IMR-90 (cell line): ENCODE results near the gene MYEOV. TPM values are rescaled to one million over a fixed set of nuclear protein-coding genes. Genes with fewer than 3 reads are reported as not detected.

Experiments used
- ATAC-seq: fragments of 200-7000 bp; cut with Tn5 transposase; 2 replicates; pipeline ENCODE4 v1.9.1; 2020; ENCODE audit warnings: low read depth, mild to moderate bottlenecking, moderate library complexity
- BruUV-seq: library from RNA; stranded (reverse); fragments of 400-500 nt; replicated peaks from 2 replicates; lab custom pipeline; 2021; lab: Mats Ljungman, UMichigan
- CTCF ChIA-PET: fragments of 300-600 bp; formaldehyde crosslinking; extraction: SDS; loops from one replicate; lab custom pipeline; 2021; ENCODE audit warnings: antibody characterized with exemption; lab: Yijun Ruan, JAX
- POLR2A ChIA-PET: fragments of 300-600 bp; sonication (Branson Sonifier 250); formaldehyde crosslinking; loops from one replicate; lab custom pipeline; 2022; ENCODE audit warnings: antibody characterized with exemption; ENCODE audit not compliant: unreplicated experiment; lab: Charles Lee
- DNase-seq: peaks from one replicate; pipeline ENCODE4 v3.0.0; 2013
- H2AFZ ChIP-seq: replicated peaks from 2 replicates; pipeline ENCODE3; 2013; ENCODE audit warnings: low read length, mild to moderate bottlenecking; ENCODE audit not compliant: poor library complexity
- H2AK5ac ChIP-seq: 2 replicates; pipeline ENCODE4 v1.6.1; 2013; ENCODE audit warnings: low read depth, low read length, inconsistent platforms
- H2AK9ac ChIP-seq: replicated peaks from 2 replicates; pipeline ENCODE3; 2013; ENCODE audit warnings: mild to moderate bottlenecking, low read depth, low read length, moderate library complexity; ENCODE audit not compliant: poor library complexity
- H2BK120ac ChIP-seq: 2 replicates; pipeline ENCODE4 v1.6.1; 2013; ENCODE audit warnings: low read depth, low read length, inconsistent platforms
- H2BK15ac ChIP-seq: 3 replicates; pipeline ENCODE4 v1.6.1; 2013; ENCODE audit warnings: low read depth, low read length, inconsistent platforms
- H2BK20ac ChIP-seq: 2 replicates; pipeline ENCODE4 v1.6.1; 2013; ENCODE audit warnings: low read depth, mild to moderate bottlenecking, inconsistent platforms, low read length, moderate library complexity
- H2BK5ac ChIP-seq: 2 replicates; pipeline ENCODE4 v1.6.1; 2013; ENCODE audit warnings: mild to moderate bottlenecking, low read depth, low read length, inconsistent platforms; ENCODE audit not compliant: poor library complexity, severe bottlenecking
- H3K14ac ChIP-seq: replicated peaks from 2 replicates; pipeline ENCODE4 v1.6.1; 2013; ENCODE audit warnings: low read depth, low read length, inconsistent platforms
- H3K18ac ChIP-seq: 2 replicates; pipeline ENCODE4 v1.6.1; 2013; ENCODE audit warnings: low read depth, low read length, control low read depth
- H3K23ac ChIP-seq: 2 replicates; pipeline ENCODE4 v1.6.1; 2013; ENCODE audit warnings: low read depth, low read length, inconsistent platforms
- H3K27ac ChIP-seq: 2 replicates; pipeline ENCODE4 v1.5.1; 2013; ENCODE audit warnings: mild to moderate bottlenecking, control low read depth, low read length; ENCODE audit not compliant: insufficient read depth
- H3K27me3 ChIP-seq: 2 replicates; pipeline ENCODE4 v1.6.1; 2013; ENCODE audit warnings: low read length; ENCODE audit not compliant: control insufficient read depth, insufficient read depth
- H3K36me3 ChIP-seq: 2 replicates; pipeline ENCODE4 v1.6.1; 2013; ENCODE audit warnings: low read length, mixed read lengths; ENCODE audit not compliant: control insufficient read depth, insufficient read depth
- H3K4ac ChIP-seq: 2 replicates; pipeline ENCODE4 v1.6.1; 2013; ENCODE audit warnings: low read depth, low read length, inconsistent platforms
- H3K4me1 ChIP-seq: 2 replicates; pipeline ENCODE4 v1.6.1; 2013; ENCODE audit warnings: low read length, mixed read lengths; ENCODE audit not compliant: control insufficient read depth, insufficient read depth
- H3K4me2 ChIP-seq: 2 replicates; pipeline ENCODE4 v1.6.1; 2013; ENCODE audit warnings: low read depth, mild to moderate bottlenecking, control low read depth, low read length, moderate library complexity
- H3K4me3 ChIP-seq: 2 replicates; pipeline ENCODE4 v1.5.1; 2013; ENCODE audit warnings: low read depth, mild to moderate bottlenecking, control low read depth, low read length, moderate library complexity; ENCODE audit not compliant: insufficient read depth
- H3K56ac ChIP-seq: 2 replicates; pipeline ENCODE4 v1.6.1; 2013; ENCODE audit warnings: low read length, inconsistent platforms; ENCODE audit not compliant: insufficient read depth; ENCODE audit errors: extremely low read depth
- H3K79me1 ChIP-seq, 2 experiments: 2 replicates each; pipeline ENCODE4 v1.6.1; 2013; ENCODE audit warnings: low read length in 2 of 2, inconsistent platforms in 1 of 2, low read depth in 1 of 2
- H3K9ac ChIP-seq: 2 replicates; pipeline ENCODE4 v1.6.1; 2013; ENCODE audit warnings: low read depth, low read length, control low read depth
- H3K9me1 ChIP-seq: 2 replicates; pipeline ENCODE4 v1.6.1; 2013; ENCODE audit warnings: low read length, inconsistent platforms; ENCODE audit not compliant: insufficient read depth
- H3K9me3 ChIP-seq: 2 replicates; pipeline ENCODE4 v1.6.1; 2013; ENCODE audit warnings: low read length; ENCODE audit not compliant: control insufficient read depth, insufficient read depth
- H4K20me1 ChIP-seq: 2 replicates; pipeline ENCODE4 v1.6.1; 2013; ENCODE audit warnings: low read length, inconsistent platforms; ENCODE audit not compliant: insufficient read depth
- H4K5ac ChIP-seq: 2 replicates; pipeline ENCODE4 v1.6.1; 2013; ENCODE audit warnings: mild to moderate bottlenecking, low read depth, low read length, control low read depth
- H4K8ac ChIP-seq, 2 experiments: 2 replicates each; pipeline ENCODE4 v1.6.1; 2013; ENCODE audit warnings: low read depth in 2 of 2, low read length in 2 of 2, control low read depth in 1 of 2, inconsistent platforms in 1 of 2
- H4K91ac ChIP-seq: 2 replicates; pipeline ENCODE4 v1.6.1; 2013; ENCODE audit warnings: low read depth, low read length, inconsistent platforms; ENCODE audit not compliant: insufficient read depth
- CEBPB ChIP-seq: IDR thresholded peaks from 2 replicates; pipeline ENCODE4 v1.6.1; 2012; ENCODE audit warnings: low read depth, low read length, improper control_type of control experiment
- CTCF ChIP-seq: conservative IDR thresholded peaks from 2 replicates; pipeline ENCODE4 v1.5.1; 2012; ENCODE audit warnings: mild to moderate bottlenecking, low read depth, low read length, improper control_type of control experiment
- MAZ ChIP-seq: IDR thresholded peaks from 2 replicates; pipeline ENCODE4 v1.6.1; 2012; ENCODE audit warnings: low read depth, mild to moderate bottlenecking, low read length, improper control_type of control experiment, moderate library complexity, borderline replicate concordance
- MXI1 ChIP-seq: IDR thresholded peaks from 2 replicates; pipeline ENCODE4 v1.6.1; 2012; ENCODE audit warnings: low read depth, mild to moderate bottlenecking, low read length, moderate library complexity, borderline replicate concordance
- RFX5 ChIP-seq: IDR thresholded peaks from 2 replicates; pipeline ENCODE4 v1.8.0; 2012; ENCODE audit warnings: low read depth, mild to moderate bottlenecking, low read length, moderate library complexity
- WGBS, 2 experiments: methylation state at CpG; one replicate each; pipeline versions ENCODE4 v1.1.5 to v1.1.7; 2013; ENCODE audit warnings: missing lambda C conversion rate in 2 of 2; ENCODE audit not compliant: insufficient read length in 1 of 2; ENCODE audit errors: extremely low coverage in 2 of 2; 5-methylcytosine and 5-hydroxymethylcytosine counted together
- dilution Hi-C: fragments of 300-500 bp; cut with HindIII; formaldehyde crosslinking; loops from one replicate; pipeline ENCODE4 v1.14.3; 2018; ENCODE audit warnings: low sequenced_read_pairs; ENCODE audit not compliant: unreplicated experiment
- in situ Hi-C: fragments of 300-500 bp; cut with MboI; formaldehyde crosslinking; loops from 3 replicates; pipeline ENCODE4 v1.14.3; 2019; ENCODE audit warnings: low sequenced_read_pairs, inconsistent platforms, mixed read lengths
- intact Hi-C: fragments of 100-400 bp; cut with micrococcal nuclease; formaldehyde crosslinking; loops from 2 replicates; pipeline ENCODE4 v1.10.0; 2022
- polyA plus RNA-seq, 3 experiments: library from polyadenylated mRNA; depleted of rRNA; stranded (reverse); fragments of >200 nt; gene quantifications; 2 replicates each; pipeline ENCODE4 v1.2.3, GENCODE V29; 2012; ENCODE audit warnings: low replicate concordance in 1 of 3
- total RNA-seq: library from RNA; depleted of rRNA; stranded (reverse); fragments of >200 nt; gene quantifications from 2 replicates; pipeline ENCODE4 v1.2.3, GENCODE V29; 2012

MYEOV gene
- total and polyA plus RNA-seq, 2 of the 4 experiments (the other 2 are of a cell fraction) = 5.8 to 6.8 TPM

GRCh38 chr11:69251639-69252489 is 42.1 kb upstream of the MYEOV start:
- no peaks in the 10 kb centered on the region for H3K79me1 ChIP-seq
- H3K9ac ChIP-seq = no peak overlapping the region
- peaks cover 30% of the 10 kb centered on the region for H3K9me3 ChIP-seq
- H3K4me3 ChIP-seq = no peak overlapping the region
- no peak for TF ChIP-seq MAZ
- no peak for TF ChIP-seq CEBPB
- TF ChIP-seq RFX5 = no peak
- TF ChIP-seq MXI1 = no peak
- TF ChIP-seq CTCF = no peak
- H3K4me1 ChIP-seq = peaks cover 7% of the 10 kb centered on the region
- H3K4me2 ChIP-seq = no peak overlapping the region
- H3K27me3 ChIP-seq = peaks cover 12% of the 10 kb centered on the region
- no peak overlapping the region for H4K8ac ChIP-seq
- H2AFZ ChIP-seq = no peak overlapping the region
- no peaks in the 10 kb centered on the region for H3K9me1 ChIP-seq
- CTCF ChIA-PET = no interaction called here
- no peak overlapping the region for H2AK9ac ChIP-seq
- in situ Hi-C loops (no loop called here), dilution Hi-C loops (no loop called here), intact Hi-C loops (no loop called here)
- H3K18ac ChIP-seq = no peak overlapping the region
- no peaks in the 10 kb centered on the region for H4K20me1 ChIP-seq
- H2BK15ac ChIP-seq = no peak overlapping the region
- no peak overlapping the region for H3K23ac ChIP-seq
- H2BK5ac ChIP-seq = no peak overlapping the region
- WGBS, 2 experiments = 90% methylated on average over 18 of the region's 31 CpGs; no CpG with 5 or more reads in 1 of the 2 experiments
- ATAC-seq (no peak), DNase-seq (no peak)
- H2BK20ac ChIP-seq = no peak overlapping the region
- H3K14ac ChIP-seq = no peak overlapping the region
- H2BK120ac ChIP-seq = no peak overlapping the region
- H4K5ac ChIP-seq = no peak overlapping the region
- H3K4ac ChIP-seq = no peak overlapping the region
- no peak overlapping the region for H3K56ac ChIP-seq
- H4K91ac ChIP-seq = no peak overlapping the region
- POLR2A ChIA-PET = interaction anchor here (0.5 kb wide), 1 partner anchor 157 kb away, joined by 3 read pairs; no protein-coding TSS in a partner anchor
- no TSS peak for BruUV-seq
- no peak overlapping the region for H3K27ac ChIP-seq
- peak overlapping the region; percentile 31; the same call in 1 of the 2 replicates for H2AK5ac ChIP-seq
- H3K36me3 ChIP-seq = no peaks in the 10 kb centered on the region
